ENCODE data around the gene SLC19A1.

- TF ChIP-seq, protein P1, sequence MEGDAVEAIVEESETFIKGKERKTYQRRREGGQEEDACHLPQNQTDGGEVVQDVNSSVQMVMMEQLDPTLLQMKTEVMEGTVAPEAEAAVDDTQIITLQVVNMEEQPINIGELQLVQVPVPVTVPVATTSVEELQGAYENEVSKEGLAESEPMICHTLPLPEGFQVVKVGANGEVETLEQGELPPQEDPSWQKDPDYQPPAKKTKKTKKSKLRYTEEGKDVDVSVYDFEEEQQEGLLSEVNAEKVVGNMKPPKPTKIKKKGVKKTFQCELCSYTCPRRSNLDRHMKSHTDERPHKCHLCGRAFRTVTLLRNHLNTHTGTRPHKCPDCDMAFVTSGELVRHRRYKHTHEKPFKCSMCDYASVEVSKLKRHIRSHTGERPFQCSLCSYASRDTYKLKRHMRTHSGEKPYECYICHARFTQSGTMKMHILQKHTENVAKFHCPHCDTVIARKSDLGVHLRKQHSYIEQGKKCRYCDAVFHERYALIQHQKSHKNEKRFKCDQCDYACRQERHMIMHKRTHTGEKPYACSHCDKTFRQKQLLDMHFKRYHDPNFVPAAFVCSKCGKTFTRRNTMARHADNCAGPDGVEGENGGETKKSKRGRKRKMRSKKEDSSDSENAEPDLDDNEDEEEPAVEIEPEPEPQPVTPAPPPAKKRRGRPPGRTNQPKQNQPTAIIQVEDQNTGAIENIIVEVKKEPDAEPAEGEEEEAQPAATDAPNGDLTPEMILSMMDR (IDR thresholded peaks at IDR 0.05) = no peak
- no peak for TF ChIP-seq POLR2A (IDR thresholded peaks at IDR 0.05; ENCODE audit: low read depth)
- no peak for TF ChIP-seq EP300 (IDR thresholded peaks at IDR 0.05)
These were observed 60.0 kb downstream of the SLC19A1 start for GRCh38 chr21:45481977-45482898.
